GM23248 (cell line): ENCODE measurements around the gene INAFM1. TPM values are rescaled to one million over a fixed set of nuclear protein-coding genes. Genes with fewer than 3 reads are reported as not detected.

Experiments
- DNase-seq: peaks from one replicate; pipeline ENCODE4 v3.0.0-alpha.2; 2015
- H2AFZ ChIP-seq: fragments of 200-600 bp; sonication (generic); 2 replicates; pipeline ENCODE4 v1.6.1; 2016; ENCODE audit warnings: antibody characterized with exemption
- H3F3A ChIP-seq: fragments of 200-600 bp; sonication (generic); 2 replicates; pipeline ENCODE4 v1.6.1; 2016; ENCODE audit warnings: mild to moderate bottlenecking, antibody characterized with exemption, mixed run types; ENCODE audit not compliant: insufficient read depth
- H3K27ac ChIP-seq: fragments of 200-600 bp; sonication (generic); 2 replicates; pipeline ENCODE4 v1.5.1; 2016; ENCODE audit warnings: mild to moderate bottlenecking
- H3K27me3 ChIP-seq: fragments of 200-600 bp; sonication (generic); replicated peaks from 2 replicates; pipeline ENCODE4 v1.6.1; 2016; ENCODE audit warnings: mild to moderate bottlenecking; ENCODE audit not compliant: insufficient read depth
- H3K36me3 ChIP-seq: fragments of 200-600 bp; sonication (generic); 2 replicates; pipeline ENCODE4 v1.6.1; 2016; ENCODE audit warnings: low read depth, mild to moderate bottlenecking
- H3K4me1 ChIP-seq: fragments of 200-600 bp; sonication (generic); 2 replicates; pipeline ENCODE4 v1.6.1; 2016; ENCODE audit warnings: mild to moderate bottlenecking; ENCODE audit not compliant: insufficient read depth
- H3K4me2 ChIP-seq: fragments of 200-600 bp; sonication (generic); one replicate; pipeline ENCODE4 v1.6.1; 2016; ENCODE audit warnings: mild to moderate bottlenecking; ENCODE audit not compliant: unreplicated experiment
- H3K4me3 ChIP-seq: fragments of 200-600 bp; sonication (generic); 2 replicates; pipeline ENCODE4 v1.5.1; 2016; ENCODE audit warnings: mild to moderate bottlenecking
- H3K79me2 ChIP-seq: fragments of 200-600 bp; sonication (generic); 2 replicates; pipeline ENCODE4 v1.6.1; 2016; ENCODE audit warnings: mild to moderate bottlenecking; ENCODE audit not compliant: insufficient read depth
- H3K9ac ChIP-seq: fragments of 200-600 bp; sonication (generic); 2 replicates; pipeline ENCODE4 v1.6.1; 2016; ENCODE audit warnings: mild to moderate bottlenecking
- H3K9me2 ChIP-seq: fragments of 200-600 bp; sonication (generic); 2 replicates; pipeline ENCODE4 v1.6.1; 2016; ENCODE audit warnings: mixed run types, mild to moderate bottlenecking, moderate library complexity; ENCODE audit not compliant: insufficient read depth
- H3K9me3 ChIP-seq: fragments of 200-600 bp; sonication (generic); one replicate; pipeline ENCODE4 v1.6.1; 2017; ENCODE audit warnings: low read depth
- H4K20me1 ChIP-seq: fragments of 200-600 bp; sonication (generic); 2 replicates; pipeline ENCODE4 v1.6.0; 2016; ENCODE audit not compliant: insufficient read depth
- EZH2 ChIP-seq: fragments of 200-600 bp; sonication (generic); IDR thresholded peaks from 2 replicates; pipeline ENCODE4 v1.6.1; 2018; ENCODE audit warnings: antibody characterized with exemption, mild to moderate bottlenecking; ENCODE audit not compliant: insufficient read depth, poor library complexity, severe bottlenecking
- EZH2phosphoT487 ChIP-seq: fragments of 200-600 bp; sonication (generic); IDR thresholded peaks from 2 replicates; pipeline ENCODE4 v1.6.1; 2018; ENCODE audit warnings: antibody characterized with exemption, moderate library complexity, mild to moderate bottlenecking, low read depth; ENCODE audit not compliant: insufficient read depth
- WGBS, 2 experiments: methylation state at CpG; one replicate each; pipeline ENCODE4 v1.1.6; 2015 to 2017; ENCODE audit warnings: low lambda C conversion rate in 2 of 2, low coverage in 1 of 2; ENCODE audit errors: missing lambda C conversion rate in 2 of 2; 5-methylcytosine and 5-hydroxymethylcytosine counted together
- in situ Hi-C: fragments of 300-500 bp; cut with MboI; formaldehyde crosslinking; loops from 2 replicates; pipeline ENCODE4 v1.15.0; 2020
- polyA plus RNA-seq: library from polyadenylated mRNA; unstranded; fragments of >200 nt; fragmentation: Nextera tagmentation; extraction: Ambion mirVana; gene quantifications from 2 replicates; pipeline ENCODE4 v1.2.1, GENCODE V29; 2016
- total RNA-seq: library from RNA; depleted of rRNA; stranded (reverse); fragments of >200 nt; shearing (Covaris generic); gene quantifications from 2 replicates; pipeline ENCODE4 v1.2.3, GENCODE V29; 2014

The INAFM1 gene
- total and polyA plus RNA-seq, 2 experiments from 2014 or later = 5.2 to 14.1 TPM

DNA sequence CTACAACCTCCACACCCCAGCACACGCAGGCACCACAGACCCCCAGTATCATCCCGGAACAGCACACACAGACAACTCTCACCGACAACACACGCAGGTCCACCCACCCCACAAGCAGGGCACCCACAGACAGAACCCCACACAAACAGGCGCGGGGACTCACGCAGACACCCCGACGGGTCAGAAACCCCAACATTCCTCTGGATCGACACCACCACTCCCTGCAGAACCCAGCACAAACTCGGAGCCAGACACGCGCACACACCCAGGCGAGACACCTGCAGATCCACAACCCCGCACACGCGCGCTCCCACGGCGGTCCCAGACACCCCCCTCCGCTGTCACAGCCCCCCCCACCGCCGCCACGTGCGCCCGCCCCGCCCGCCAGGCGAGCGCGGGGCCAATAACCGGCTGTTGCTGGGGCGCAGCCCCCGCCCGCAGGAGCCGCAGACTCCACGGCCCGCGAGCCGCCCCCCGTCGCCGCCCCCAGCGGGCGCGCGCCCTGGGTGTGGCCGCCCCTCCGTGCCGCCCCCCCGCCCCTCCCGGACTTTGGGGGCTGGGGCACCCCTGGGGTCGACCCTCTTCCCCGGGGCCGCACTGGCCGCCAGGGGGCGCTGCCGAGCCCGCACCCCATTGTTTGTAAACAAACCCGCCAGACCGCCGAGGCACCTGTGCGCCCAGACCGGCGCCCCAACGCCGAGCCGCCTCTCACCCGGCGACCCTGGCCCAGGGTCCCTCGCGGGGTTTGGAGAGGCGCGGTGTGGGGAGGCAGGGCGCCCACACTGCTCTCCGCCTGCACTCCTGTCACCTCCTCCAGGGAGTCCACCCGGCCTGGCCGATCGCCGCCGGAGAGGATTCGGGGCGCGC lies 44.4 kb upstream of the INAFM1 start:
- peak; percentile 75 for DNase-seq
- no peak for TF ChIP-seq EZH2
- TF ChIP-seq EZH2phosphoT487 = no peak
- no peaks in the 10 kb centered on the region; the same call in 1 of the 2 replicates for H3K36me3 ChIP-seq
- 1 to 2% methylated on average over 65 of the region's 84 CpGs for WGBS, 2 experiments
- no peak overlapping the region; the same call in 1 of the 2 replicates for H2AFZ ChIP-seq
- peak overlapping the region; percentile 92 for H3K27ac ChIP-seq
- peaks cover 35% of the 10 kb centered on the region for H3K79me2 ChIP-seq
- H3K9me3 ChIP-seq = no peaks in the 10 kb centered on the region
- H3K4me2 ChIP-seq = peak overlapping the region; percentile 87
- peak overlapping the region; percentile 83 for H3K4me3 ChIP-seq
- peak overlapping the region; percentile 85 for H3K9ac ChIP-seq
- H3K9me2 ChIP-seq = no peaks in the 10 kb centered on the region
- in situ Hi-C loops = no loop called here
- H3K4me1 ChIP-seq = peaks cover 21% of the 10 kb centered on the region; the same call in 1 of the 2 replicates
- H4K20me1 ChIP-seq = no peaks in the 10 kb centered on the region
- H3F3A ChIP-seq = peaks cover 32% of the 10 kb centered on the region
- no peaks in the 10 kb centered on the region for H3K27me3 ChIP-seq

GRCh38 chr19:47230921-47231214 lies 43.8 kb upstream of the INAFM1 start, which contains the start of gene BBC3:
Gene BBC3 (minus strand): TSS chr19:47231199. CDS start chr19:47228431, 2,768 bp downstream.
- peak within 1 kb of the TSS; percentile 85 for H3K9ac ChIP-seq
- peak within 1 kb of the TSS; percentile 87 for H3K4me2 ChIP-seq
- H2AFZ ChIP-seq = peak within 1 kb of the TSS; percentile 71
- no peaks in the 10 kb centered on the region for H4K20me1 ChIP-seq
- H3K9me2 ChIP-seq = no peaks in the 10 kb centered on the region
- H3K27ac ChIP-seq = peak within 1 kb of the TSS; percentile 92
- 0% methylated on average over 1 to 14 of the region's 43 CpGs for WGBS, 2 experiments
- no peaks in the 10 kb centered on the region for H3K36me3 ChIP-seq
- in situ Hi-C loops = no loop called here
- H3K9me3 ChIP-seq = no peaks in the 10 kb centered on the region
- H3K4me3 ChIP-seq = peak within 1 kb of the TSS; percentile 83
- no peak for DNase-seq
- 0 out of 2 replicates have a peak, but pooled peaks cover 15% of the 10 kb centered on the region for H3K4me1 ChIP-seq
- TF ChIP-seq EZH2phosphoT487 = no peak
- no peak for TF ChIP-seq EZH2
- H3K27me3 ChIP-seq = no peaks in the 10 kb centered on the region
- peaks cover 28% of the 10 kb centered on the region for H3F3A ChIP-seq
- H3K79me2 ChIP-seq = peaks cover 32% of the 10 kb centered on the region

GRCh38 chr19:47231215-47232054 lies 43.2 kb upstream of the INAFM1 start:
- DNase-seq = peak; percentile 93
- peaks cover 32% of the 10 kb centered on the region for H3K79me2 ChIP-seq
- peak overlapping the region; percentile 85 for H3K9ac ChIP-seq
- H3K4me2 ChIP-seq = peak overlapping the region; percentile 74
- TF ChIP-seq EZH2phosphoT487 = no peak
- TF ChIP-seq EZH2 = no peak
- peak overlapping the region; percentile 71 for H2AFZ ChIP-seq
- in situ Hi-C loops = no loop called here
- no peaks in the 10 kb centered on the region for H3K36me3 ChIP-seq
- no peaks in the 10 kb centered on the region for H4K20me1 ChIP-seq
- H3K4me1 ChIP-seq = 0 out of 2 replicates have a peak, but pooled peaks cover 15% of the 10 kb centered on the region
- WGBS, 2 experiments = 7 to 16% methylated on average over 19 to 41 of the region's 51 CpGs
- peaks cover 28% of the 10 kb centered on the region for H3F3A ChIP-seq
- peak overlapping the region; percentile 89 for H3K27ac ChIP-seq
- no peaks in the 10 kb centered on the region for H3K27me3 ChIP-seq
- H3K9me2 ChIP-seq = no peaks in the 10 kb centered on the region
- H3K9me3 ChIP-seq = no peaks in the 10 kb centered on the region
- peak overlapping the region; percentile 83 for H3K4me3 ChIP-seq
